ENCODE measurements around the gene SLC25A42.

DNA sequence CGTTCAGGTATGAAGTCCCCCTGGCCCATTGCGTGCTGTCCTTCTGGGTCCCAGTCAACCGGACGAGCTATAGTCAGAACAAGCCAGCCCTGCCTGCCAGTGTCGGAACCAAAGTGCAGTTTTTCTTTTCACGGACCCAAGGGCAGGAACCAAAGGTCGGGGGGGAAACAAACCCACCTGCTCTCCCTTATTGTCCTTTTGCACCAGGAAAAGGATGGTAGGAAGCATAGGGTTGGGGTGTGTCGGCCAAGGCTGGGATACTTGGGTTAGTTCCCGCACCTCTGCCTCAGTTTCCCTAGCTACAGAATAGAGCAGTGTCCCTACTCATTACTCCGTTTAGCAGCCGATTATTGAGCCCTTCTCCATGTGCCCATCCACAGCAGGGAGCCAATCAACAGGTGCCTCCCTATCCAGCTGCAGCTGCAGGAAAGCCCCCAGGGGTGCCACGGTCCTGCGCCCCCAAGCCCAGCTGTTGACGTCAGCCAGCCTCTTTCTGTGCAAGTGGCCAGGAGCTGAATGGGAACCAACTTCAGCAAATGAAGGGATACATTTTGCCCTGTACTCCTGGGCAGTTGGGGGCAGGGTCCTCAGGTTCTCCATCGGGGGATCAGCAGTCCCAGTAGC, 9.4 kb upstream of the SLC25A42 start:
- TF ChIP-seq POLR2A (IDR thresholded peaks at IDR 0.05; ENCODE audit: low read depth, low read length) (no peak), POLR2AphosphoS5 (IDR thresholded peaks at IDR 0.05; ENCODE audit: low read depth, low read length) (no peak), TAF1 (IDR thresholded peaks at IDR 0.05; ENCODE audit: borderline replicate concordance, low read depth, low read length) (no peak)

All from GM12892 (cell line).